GM18519 (cell line): ENCODE data around the gene VSX1.

Source experiments
- ATAC-seq: cut with Tn5 transposase; IDR thresholded peaks from one replicate; pipeline ENCODE4 v1.9.1; 2021; ENCODE audit warnings: mild to moderate bottlenecking, moderate library complexity; ENCODE audit not compliant: unreplicated experiment, low FRiP score

Gene VSX1

GRCh38 chr20:25042531-25043498, 39.1 kb downstream of the VSX1 start:
- peak; percentile 92 for ATAC-seq

GRCh38 chr20:25041813-25042530, 40.0 kb downstream of the VSX1 start:
- ATAC-seq: no peak

DNA sequence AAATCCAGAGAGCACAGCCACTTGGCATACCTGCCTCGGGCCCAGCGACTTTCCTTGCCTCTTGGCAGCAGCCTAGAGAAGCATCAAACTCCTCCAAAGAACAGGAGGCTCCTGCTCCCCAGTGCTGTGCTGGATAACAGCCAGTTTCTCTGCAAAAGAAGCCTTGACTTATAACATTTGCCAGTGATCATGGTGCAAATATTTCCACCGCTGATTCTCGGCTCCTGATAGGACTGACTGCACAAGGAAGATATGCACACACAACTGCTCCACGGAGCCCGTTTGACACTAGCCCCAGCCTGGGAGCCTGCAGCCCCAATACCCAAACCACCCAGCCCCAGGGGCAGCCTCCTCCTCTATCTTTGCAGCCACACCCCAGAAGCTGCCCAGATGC, 41.5 kb downstream of the VSX1 start:
- no peak for ATAC-seq

DNA sequence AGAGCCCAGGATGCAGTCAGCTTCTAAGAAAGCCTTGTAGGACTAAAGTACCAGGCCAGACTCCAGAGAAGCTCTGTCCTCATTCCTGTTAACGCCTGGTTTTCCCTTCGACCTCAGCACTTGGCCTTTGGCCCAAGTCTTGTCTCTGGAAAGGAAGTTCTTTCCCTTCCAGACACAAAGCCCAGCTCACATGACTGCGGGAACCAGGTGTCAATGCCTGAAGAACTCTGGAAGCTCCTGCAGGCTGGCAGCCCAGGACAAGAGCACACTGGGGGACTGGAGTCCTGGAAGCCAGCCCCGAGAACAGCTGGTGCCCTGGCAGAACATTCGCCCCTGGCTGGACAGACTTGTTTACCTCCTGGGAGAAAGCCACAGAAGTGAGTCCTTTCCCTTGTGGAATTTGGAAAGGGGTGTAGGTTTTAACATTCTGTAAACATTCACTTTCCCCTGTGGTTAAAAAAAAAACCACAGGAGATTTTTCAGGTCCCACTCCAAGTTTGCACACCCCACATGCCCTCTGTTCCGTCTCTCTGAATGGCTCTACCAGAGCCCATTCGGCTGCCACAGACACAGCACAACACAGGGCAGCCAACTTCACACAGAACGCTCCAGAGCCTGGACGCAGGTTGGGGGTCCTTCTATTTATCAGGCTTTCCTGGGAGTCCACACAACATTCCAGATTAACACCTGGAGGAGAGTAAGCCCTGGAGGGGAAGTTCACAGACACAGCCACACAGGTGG, 42.1 kb downstream of the VSX1 start:
- ATAC-seq: no peak

DNA sequence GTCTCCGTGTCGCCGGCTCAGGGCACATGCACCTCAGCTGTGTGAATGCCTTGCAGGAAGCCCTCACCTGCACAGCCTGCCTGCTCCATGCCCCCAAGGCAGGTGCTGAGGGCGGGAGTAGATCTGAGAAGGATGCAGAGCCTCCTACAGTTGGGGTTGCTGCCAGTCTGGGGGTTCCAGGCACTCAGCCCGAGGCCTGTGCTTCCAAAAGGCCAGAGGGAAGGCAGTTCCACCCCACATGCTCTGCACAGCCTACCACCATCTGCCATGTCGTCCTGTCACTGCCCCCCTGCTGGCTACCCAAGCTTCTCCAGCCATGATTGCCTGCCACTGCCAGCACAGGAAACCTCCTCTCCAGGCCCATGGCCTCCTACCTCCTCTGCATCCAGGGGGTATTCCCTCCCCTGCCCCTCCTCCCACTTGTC, 43.3 kb downstream of the VSX1 start:
- ATAC-seq: no peak

GRCh38 chr20:25038103-25038410, 43.9 kb downstream of the VSX1 start:
- ATAC-seq: no peak

DNA sequence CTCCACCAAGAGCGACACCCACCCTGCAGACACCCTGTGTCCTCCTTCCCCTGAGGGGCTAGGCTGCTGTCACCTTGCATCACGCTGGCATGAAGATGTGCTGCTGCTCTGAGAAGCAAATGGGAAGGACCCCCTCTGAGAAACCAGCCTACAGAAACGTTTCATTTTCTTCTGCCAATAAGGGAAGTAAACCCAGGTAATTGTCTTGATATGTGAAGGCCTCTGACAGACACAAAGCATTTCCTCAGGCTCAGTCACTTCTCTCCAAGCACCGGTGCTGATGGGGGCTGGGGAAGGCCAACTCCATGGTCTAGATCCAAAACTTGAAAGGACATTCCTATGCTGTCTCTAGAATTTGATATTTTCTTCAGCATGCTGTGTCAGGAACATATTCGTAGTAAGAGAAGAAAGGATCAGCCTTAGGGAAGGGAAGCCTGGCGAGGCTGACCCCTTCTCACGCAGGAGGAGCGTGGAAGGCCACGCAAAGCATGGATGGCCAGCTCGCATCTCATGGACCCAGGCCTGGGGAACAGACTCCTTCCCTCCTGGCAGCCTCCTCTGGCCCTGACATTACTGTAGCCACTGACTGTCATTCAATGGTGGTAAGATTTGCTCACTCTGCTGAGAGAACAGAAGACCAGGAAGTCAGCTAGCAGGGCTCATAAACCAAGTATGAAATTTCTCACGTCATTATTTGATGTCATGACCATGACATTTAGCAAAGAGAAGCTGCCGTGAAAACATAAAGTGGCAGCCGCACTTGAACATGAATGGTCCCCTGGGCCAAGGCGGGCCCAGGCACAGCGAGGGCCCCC, 44.4 kb downstream of the VSX1 start:
- no peak for ATAC-seq

DNA sequence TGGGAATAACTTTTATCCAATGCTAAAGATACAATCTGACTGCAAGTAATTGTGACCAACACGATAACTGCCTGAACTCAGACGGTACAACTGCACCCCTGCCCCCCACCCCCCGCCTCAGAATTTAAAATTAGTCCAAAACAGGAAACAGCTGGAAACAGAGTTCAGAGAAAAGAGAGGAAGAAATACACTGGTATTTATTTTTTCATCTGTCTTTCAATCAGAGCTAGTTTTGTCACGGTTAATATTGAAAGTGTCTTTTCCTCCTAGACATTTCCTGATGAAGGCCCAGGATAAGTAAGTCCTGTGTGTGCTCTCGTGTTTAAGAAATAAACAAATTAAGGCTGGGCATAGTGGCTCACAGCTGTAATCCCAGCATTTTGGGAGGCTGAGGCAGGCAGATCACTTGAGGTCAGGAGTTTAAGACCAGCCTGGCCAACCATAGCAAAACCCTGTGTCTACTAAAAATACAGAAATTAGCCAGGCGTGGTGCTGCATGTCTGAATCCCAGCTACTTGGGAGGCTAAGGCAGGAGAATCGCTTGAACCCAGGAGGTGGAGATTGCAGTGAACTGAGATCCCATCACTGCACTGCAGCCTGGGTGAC, 45.5 kb downstream of the VSX1 start:
- ATAC-seq: no peak

GRCh38 chr20:25035921-25036320, 46.0 kb downstream of the VSX1 start:
- no peak for ATAC-seq

- no peak for ATAC-seq
These were observed 48.0 kb downstream of the VSX1 start for GRCh38 chr20:25033924-25034300.

DNA sequence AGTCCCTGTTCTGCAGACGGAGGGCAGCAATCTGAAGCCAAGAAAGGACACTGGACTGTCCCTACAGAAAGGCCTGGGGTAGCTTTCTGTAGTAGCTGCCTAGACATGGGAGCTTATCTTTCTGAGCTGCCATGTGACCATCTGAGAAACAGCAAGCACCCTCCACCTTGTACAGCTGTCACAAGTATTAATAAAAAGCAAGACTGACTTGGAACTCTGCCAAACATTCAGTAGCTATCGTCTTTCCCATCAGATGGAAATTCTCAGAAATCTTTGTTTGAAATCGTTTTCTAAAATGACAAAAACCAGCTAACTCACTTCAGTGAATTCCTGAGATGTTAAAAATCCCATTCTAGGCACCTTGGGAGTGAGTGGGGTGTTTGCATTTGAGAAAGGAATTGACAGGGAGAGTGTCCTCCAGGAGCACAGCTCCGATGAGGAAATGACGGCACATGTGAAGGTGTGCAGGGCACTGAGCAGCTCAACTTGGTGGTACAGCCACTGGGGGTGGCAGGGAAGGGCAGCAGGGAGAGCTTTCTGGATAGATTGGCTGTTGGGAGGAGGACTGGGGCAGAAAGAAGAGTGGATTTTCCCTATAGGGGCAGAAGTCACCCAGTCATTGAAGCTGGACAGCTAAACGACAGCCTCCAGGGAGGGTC, 48.5 kb downstream of the VSX1 start:
- ATAC-seq: no peak

- ATAC-seq: no peak
These were observed 49.3 kb downstream of the VSX1 start for GRCh38 chr20:25032478-25033264.

- no peak for ATAC-seq
These were observed 49.9 kb downstream of the VSX1 start for GRCh38 chr20:25032065-25032477.

DNA sequence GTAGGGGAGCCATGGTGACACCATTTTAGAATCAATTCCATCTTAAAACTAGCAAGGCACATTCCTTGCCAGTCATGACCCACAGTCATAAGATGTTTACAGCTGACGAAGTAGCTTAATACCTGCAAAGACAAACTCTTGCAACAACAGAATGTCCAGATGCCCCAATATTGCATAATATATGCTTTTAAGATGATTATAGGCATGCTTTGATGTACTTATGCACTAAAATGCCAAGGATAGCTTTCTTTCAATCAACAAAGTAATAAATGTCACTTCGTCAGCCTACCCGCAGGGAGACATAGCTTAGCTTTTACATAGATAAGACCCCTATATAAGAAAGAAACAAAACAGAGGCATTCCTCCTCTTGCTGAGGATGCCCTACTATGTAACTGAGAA, 50.7 kb downstream of the VSX1 start:
- no peak for ATAC-seq

DNA sequence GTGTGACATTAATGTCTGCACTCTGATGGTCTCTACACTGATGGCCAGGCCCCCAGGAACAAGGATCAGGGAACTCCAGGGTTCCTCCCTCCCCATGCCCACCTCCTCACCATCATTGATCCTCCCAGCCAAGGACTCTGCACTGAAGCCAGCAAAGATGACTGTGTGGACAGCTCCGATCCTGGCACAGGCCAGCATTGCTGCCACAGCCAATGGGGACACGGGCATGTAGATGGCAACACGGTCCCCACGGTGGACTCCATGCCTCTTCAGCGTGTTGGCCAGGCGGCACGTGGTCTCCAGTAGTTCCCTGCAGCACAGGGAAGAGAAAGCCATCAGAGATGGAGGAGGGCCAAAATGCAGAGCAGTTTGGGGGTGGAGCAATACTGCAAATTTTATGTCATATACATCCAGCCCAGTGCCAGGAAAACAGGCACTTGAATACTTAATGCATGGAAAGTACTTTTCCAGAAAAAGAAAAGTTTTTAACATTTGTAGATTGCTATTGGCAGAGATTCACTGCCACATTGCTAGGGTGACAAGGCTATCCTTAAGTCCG, 51.2 kb downstream of the VSX1 start:
- no peak for ATAC-seq

DNA sequence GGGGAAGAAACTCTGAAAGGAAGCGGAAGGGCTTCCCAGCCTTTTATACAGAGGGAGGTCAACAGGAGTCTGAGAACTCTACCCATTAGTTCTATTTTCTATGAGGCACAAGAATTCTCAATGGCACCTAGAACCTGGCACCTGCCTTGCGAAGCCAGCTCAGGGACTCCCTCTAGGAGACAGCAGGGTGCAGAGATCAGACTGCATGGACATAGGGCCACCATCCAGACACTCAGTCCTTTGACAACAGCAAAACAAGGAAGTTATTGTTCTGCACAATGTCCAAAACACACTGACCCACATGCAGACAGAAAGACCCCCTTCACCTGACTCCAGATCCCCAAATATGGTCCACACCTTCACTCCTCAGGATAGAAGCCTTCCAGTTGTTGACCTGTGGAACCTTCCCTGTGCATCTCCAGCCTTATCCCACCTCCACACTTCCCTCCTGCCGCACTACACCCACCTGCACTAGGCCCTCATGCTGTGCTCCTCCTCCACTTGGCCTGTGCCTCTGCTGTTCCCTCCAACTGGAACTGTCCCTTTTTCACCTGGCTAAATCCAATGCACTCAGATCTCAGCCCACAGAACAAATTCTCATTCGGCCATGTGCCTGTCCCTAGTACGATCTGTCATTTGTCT, 51.8 kb downstream of the VSX1 start:
- ATAC-seq: no peak

DNA sequence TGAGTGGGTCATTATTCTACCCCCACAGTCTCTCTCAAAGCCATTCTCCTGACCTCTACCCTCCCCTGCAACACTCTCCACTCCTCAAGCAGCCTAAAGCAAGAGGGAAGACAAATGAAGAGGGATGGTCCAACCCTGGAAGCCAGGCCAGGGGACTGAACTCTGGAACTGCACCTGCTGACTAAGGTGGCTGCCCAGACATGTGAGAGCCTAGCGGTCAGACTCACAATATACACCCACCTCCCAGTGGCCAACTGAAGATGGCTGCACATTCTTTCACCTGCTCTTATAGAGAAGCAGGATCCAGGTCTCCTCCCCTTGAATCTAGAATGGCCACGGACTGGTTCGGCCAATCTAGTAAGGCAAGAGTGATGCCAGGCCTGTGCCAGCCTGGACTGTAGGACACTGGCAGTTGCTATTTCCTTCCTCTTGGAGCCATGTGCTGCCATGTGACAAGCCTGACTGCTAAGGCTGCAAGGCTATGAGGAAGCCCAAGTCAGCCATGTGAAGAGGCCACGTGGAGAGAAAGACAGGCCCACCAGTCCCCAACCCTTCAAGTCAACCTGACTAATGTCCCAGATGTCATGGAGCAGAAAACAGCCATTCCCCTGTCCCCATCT, 55.8 kb downstream of the VSX1 start:
- ATAC-seq: no peak
